Smooth muscle cell (in vitro differentiated cells): ENCODE data around the gene CXCR4. TPM values are rescaled to one million over a fixed set of nuclear protein-coding genes. Genes with fewer than 3 reads are reported as not detected.

Experiments used
- DNase-seq: peaks from one replicate; lab custom pipeline; 2025; ENCODE audit not compliant: unreplicated experiment; lab: John Stamatoyannopoulos, UW
- H2AFZ ChIP-seq: fragments of 200-600 bp; sonication (generic); 2 replicates; pipeline ENCODE4 v1.6.0; 2016; ENCODE audit warnings: antibody characterized with exemption, low read depth, mild to moderate bottlenecking
- H3F3A ChIP-seq: fragments of 200-600 bp; sonication (generic); 2 replicates; pipeline ENCODE4 v1.6.0; 2017; ENCODE audit warnings: antibody characterized with exemption, low read depth
- H3K27ac ChIP-seq: fragments of 200-600 bp; sonication (generic); 2 replicates; pipeline ENCODE4 v1.5.1; 2016; ENCODE audit warnings: low read depth, mild to moderate bottlenecking
- H3K27me3 ChIP-seq: fragments of 200-600 bp; sonication (generic); 2 replicates; pipeline ENCODE4 v1.6.1; 2016; ENCODE audit warnings: low read depth, mild to moderate bottlenecking
- H3K36me3 ChIP-seq: fragments of 200-600 bp; sonication (generic); 2 replicates; pipeline ENCODE4 v1.5.1; 2016; ENCODE audit warnings: low read depth
- H3K4me1 ChIP-seq: fragments of 200-600 bp; sonication (generic); 2 replicates; pipeline ENCODE4 v1.5.1; 2016; ENCODE audit warnings: low read depth
- H3K4me2 ChIP-seq: fragments of 200-600 bp; sonication (generic); 2 replicates; pipeline ENCODE4 v1.6.0; 2016; ENCODE audit warnings: mild to moderate bottlenecking
- H3K4me3 ChIP-seq: fragments of 200-600 bp; sonication (generic); 2 replicates; pipeline ENCODE4 v1.5.1; 2016; ENCODE audit warnings: mild to moderate bottlenecking
- H3K79me2 ChIP-seq: fragments of 200-600 bp; sonication (generic); 2 replicates; pipeline ENCODE4 v1.6.0; 2016; ENCODE audit warnings: low read depth, mild to moderate bottlenecking
- H3K9ac ChIP-seq: fragments of 200-600 bp; sonication (generic); 2 replicates; pipeline ENCODE4 v1.6.0; 2016; ENCODE audit warnings: low read depth
- H3K9me3 ChIP-seq: fragments of 200-600 bp; sonication (generic); replicated peaks from 2 replicates; pipeline ENCODE4 v1.5.1; 2016; ENCODE audit warnings: low read depth
- H4K20me1 ChIP-seq: fragments of 200-600 bp; sonication (generic); 2 replicates; pipeline ENCODE4 v1.6.0; 2016; ENCODE audit warnings: low read depth
- CTCF ChIP-seq: fragments of 200-600 bp; sonication (generic); IDR thresholded peaks from 2 replicates; pipeline ENCODE4 v1.5.1; 2017; ENCODE audit warnings: borderline replicate concordance, mild to moderate bottlenecking, antibody characterized with exemption; ENCODE audit not compliant: insufficient read depth, poor library complexity, severe bottlenecking
- WGBS: methylation state at CpG from one replicate; pipeline ENCODE4 v1.1.7; 2016; ENCODE audit warnings: low lambda C conversion rate; 5-methylcytosine and 5-hydroxymethylcytosine counted together
- polyA plus RNA-seq: library from polyadenylated mRNA; unstranded; fragments of >200 nt; fragmentation: Nextera tagmentation; extraction: Ambion mirVana; gene quantifications from 2 replicates; pipeline ENCODE4 v1.2.1, GENCODE V29; 2016
- total RNA-seq: library from RNA; depleted of rRNA; stranded (reverse); fragments of >200 nt; gene quantifications from 2 replicates; pipeline ENCODE4 v1.2.3, GENCODE V29; 2014

Gene CXCR4
- total and polyA plus RNA-seq, 2 experiments from 2014 or later: 2.8 to 4.0 TPM

DNA sequence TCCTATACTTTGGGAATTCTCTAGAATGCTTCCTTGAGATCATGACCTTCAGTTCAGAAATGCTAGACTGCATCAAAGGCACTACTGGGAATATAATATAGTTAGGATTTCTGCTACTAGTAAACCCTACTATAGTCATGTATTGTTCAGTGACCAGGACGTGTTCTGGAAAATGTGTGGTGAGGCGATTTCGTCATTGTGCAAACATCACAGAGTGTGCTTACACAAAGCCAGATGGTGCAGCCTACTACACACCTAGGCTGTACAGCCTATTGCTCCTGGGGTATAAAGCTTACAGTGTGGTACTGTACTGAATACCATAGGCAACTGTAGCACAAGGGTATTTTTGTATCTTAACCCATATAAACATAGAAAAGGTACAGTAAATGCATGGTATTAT is 13.0 kb downstream of the CXCR4 start:
- Histone ChIP-seq H2AFZ (no peak overlapping the region), H3K79me2 (no peaks in the 10 kb centered on the region), H3K4me2 (no peak overlapping the region), H3K4me3 (no peak overlapping the region), H3K9ac (no peak overlapping the region), H4K20me1 (no peaks in the 10 kb centered on the region), H3K36me3 (no peaks in the 10 kb centered on the region), H3K27ac (no peak overlapping the region), H3K4me1 (no peaks in the 10 kb centered on the region), H3K27me3 (no peaks in the 10 kb centered on the region), H3F3A (no peaks in the 10 kb centered on the region), H3K9me3 (no peaks in the 10 kb centered on the region)
- TF ChIP-seq CTCF: no peak
- DNase-seq: no peak
- WGBS: 93% methylated on average over 3 of the region's 3 CpGs

DNA sequence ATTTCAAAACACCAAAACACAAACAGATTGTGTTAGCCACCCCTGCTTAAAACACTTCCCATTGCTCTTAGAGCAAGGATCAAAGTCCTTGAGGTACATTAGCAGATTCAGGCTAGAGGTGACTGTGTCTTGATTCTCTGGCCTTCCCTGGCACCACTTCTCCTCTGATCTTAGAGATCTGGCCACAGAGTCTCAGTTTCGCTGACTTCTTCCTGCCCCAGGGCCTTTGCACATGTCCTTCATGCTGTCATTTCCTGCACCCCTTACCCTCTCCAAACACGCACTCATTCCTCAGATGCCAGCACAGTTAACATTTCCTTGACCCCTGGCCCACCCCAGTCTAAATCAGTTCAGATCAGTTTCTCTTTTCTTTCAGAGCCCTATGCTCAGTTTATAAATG is 16.9 kb downstream of the CXCR4 start:
- Histone ChIP-seq H3K36me3 (no peaks in the 10 kb centered on the region), H2AFZ (no peak overlapping the region), H3K4me2 (no peak overlapping the region), H3K4me3 (no peak overlapping the region), H3K27ac (no peak overlapping the region), H3K4me1 (no peaks in the 10 kb centered on the region), H4K20me1 (no peaks in the 10 kb centered on the region), H3F3A (no peaks in the 10 kb centered on the region), H3K9me3 (no peaks in the 10 kb centered on the region), H3K27me3 (no peaks in the 10 kb centered on the region), H3K9ac (no peak overlapping the region), H3K79me2 (no peaks in the 10 kb centered on the region)
- no peak for DNase-seq
- TF ChIP-seq CTCF: no peak
- 91% methylated on average over 2 of the region's 2 CpGs for WGBS

DNA sequence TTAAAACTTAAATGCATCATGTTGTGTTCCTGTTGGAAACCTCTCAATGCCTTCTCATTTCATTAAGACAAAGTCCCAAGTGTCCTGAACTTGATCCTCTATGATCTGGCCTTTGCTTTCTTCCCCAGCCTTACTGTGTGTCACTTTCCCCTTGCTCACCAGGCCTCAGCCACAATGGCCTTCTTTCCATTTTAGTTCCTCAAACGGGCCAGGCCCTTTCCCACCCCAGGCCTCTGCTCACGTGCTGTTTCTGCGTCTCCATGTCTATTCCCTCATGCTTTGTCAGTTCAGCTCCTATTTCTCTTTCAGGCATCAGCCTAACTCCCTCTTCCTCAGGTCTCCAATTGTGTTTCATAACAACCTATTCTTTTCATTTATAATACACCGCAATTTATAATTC is 19.5 kb downstream of the CXCR4 start:
- no peak overlapping the region for H2AFZ ChIP-seq
- TF ChIP-seq CTCF: no peak
- no peak overlapping the region for H3K9ac ChIP-seq
- no peaks in the 10 kb centered on the region for H3K36me3 ChIP-seq
- DNase-seq: no peak
- H3F3A ChIP-seq: no peaks in the 10 kb centered on the region
- H3K79me2 ChIP-seq: no peaks in the 10 kb centered on the region
- no peaks in the 10 kb centered on the region for H3K27me3 ChIP-seq
- H3K4me2 ChIP-seq: no peak overlapping the region
- H3K9me3 ChIP-seq: no peaks in the 10 kb centered on the region
- 95% methylated on average over 4 of the region's 4 CpGs for whole genome bisulfite sequencing
- H3K27ac ChIP-seq: no peak overlapping the region
- no peaks in the 10 kb centered on the region for H4K20me1 ChIP-seq
- no peak overlapping the region for H3K4me3 ChIP-seq
- no peaks in the 10 kb centered on the region for H3K4me1 ChIP-seq

- WGBS: 56% methylated on average over 3 of the region's 3 CpGs
Measured at GRCh38 chr2:136093583-136093982, 24.4 kb downstream of the CXCR4 start.

More at GRCh38 chr2:136093583-136093982, 24.4 kb downstream of the CXCR4 start:
- no peak for DNase-seq
- Histone ChIP-seq H3K4me2 (no peak overlapping the region), H3K9me3 (no peaks in the 10 kb centered on the region), H3K36me3 (no peaks in the 10 kb centered on the region), H3K4me1 (no peaks in the 10 kb centered on the region), H3F3A (no peaks in the 10 kb centered on the region), H3K27ac (no peak overlapping the region), H3K27me3 (no peaks in the 10 kb centered on the region), H3K79me2 (no peaks in the 10 kb centered on the region), H2AFZ (no peak overlapping the region), H3K9ac (no peak overlapping the region), H3K4me3 (no peak overlapping the region), H4K20me1 (no peaks in the 10 kb centered on the region)
- no peak for TF ChIP-seq CTCF
